GM12892 (cell line): ENCODE data around the gene OR52A1.

Experiments used
- DNase-seq: peaks from one replicate; pipeline ENCODE4 v3.0.0; 2011; ENCODE audit not compliant: insufficient read length
- FAIRE-seq: peaks from 2 replicates; lab custom pipeline; 2011; peaks lifted over from hg19 to GRCh38; lab: Jason Lieb, UNC
- POLR2A ChIP-seq: IDR thresholded peaks from 2 replicates; pipeline ENCODE4 v1.6.1; 2011; ENCODE audit warnings: low read depth, low read length, control low read depth
- POLR2AphosphoS5 ChIP-seq: IDR thresholded peaks from 2 replicates; pipeline ENCODE4 v1.6.1; 2011; ENCODE audit warnings: low read depth, low read length, control low read depth
- TAF1 ChIP-seq: IDR thresholded peaks from 2 replicates; pipeline ENCODE4 v1.6.1; 2011; ENCODE audit warnings: low read depth, mild to moderate bottlenecking, control low read depth, low read length, borderline replicate concordance

Gene OR52A1

GRCh38 chr11:5123802-5124521 is 30.6 kb downstream of the OR52A1 start:
- DNase-seq (no peak), FAIRE-seq (peak; percentile 93)
- TF ChIP-seq POLR2A (no peak), POLR2AphosphoS5 (no peak), TAF1 (no peak)

- TF ChIP-seq POLR2AphosphoS5 (no peak), POLR2A (no peak)
- DNase-seq (no peak), FAIRE-seq (no peak)
Measured at GRCh38 chr11:5118893-5119292, 35.7 kb downstream of the OR52A1 start.

GRCh38 chr11:5117588-5117987 is 37.0 kb downstream of the OR52A1 start:
- TF ChIP-seq TAF1 (no peak), POLR2A (no peak), POLR2AphosphoS5 (no peak)
- no peak for DNase-seq
- FAIRE-seq: no peak

GRCh38 chr11:5115339-5115738 is 39.2 kb downstream of the OR52A1 start:
- DNase-seq (no peak), FAIRE-seq (no peak)
- TF ChIP-seq POLR2AphosphoS5 (no peak), POLR2A (no peak), TAF1 (no peak)

GRCh38 chr11:5107285-5107684 is 47.3 kb downstream of the OR52A1 start:
- DNase-seq (no peak), FAIRE-seq (no peak)
- TF ChIP-seq POLR2AphosphoS5 (no peak), POLR2A (no peak), TAF1 (no peak)

GRCh38 chr11:5103066-5103465 is 51.5 kb downstream of the OR52A1 start:
- TF ChIP-seq TAF1 (no peak), POLR2A (no peak), POLR2AphosphoS5 (no peak)
- FAIRE-seq (no peak), DNase-seq (no peak)

GRCh38 chr11:5102246-5102645 is 52.3 kb downstream of the OR52A1 start:
- TF ChIP-seq POLR2A: no peak
- no peak for FAIRE-seq
- no peak for DNase-seq

GRCh38 chr11:5096011-5096410 is 58.5 kb downstream of the OR52A1 start:
- FAIRE-seq: peak; percentile 21
- DNase-seq: no peak
- TF ChIP-seq POLR2AphosphoS5 (no peak), TAF1 (no peak), POLR2A (no peak)
